OCI-LY7 (cell line): ENCODE measurements around the gene TRERF1. TPM values are rescaled to one million over a fixed set of nuclear protein-coding genes. Genes with fewer than 3 reads are reported as not detected.

ENCODE experiments used
- BruUV-seq: library from RNA; stranded (reverse); fragments of 400-500 nt; replicated peaks from 2 replicates; lab custom pipeline; 2021; lab: Mats Ljungman, UMichigan
- CTCF ChIA-PET: fragments of 300-600 bp; sonication (Branson Sonifier 250); formaldehyde crosslinking; loops from one replicate; lab custom pipeline; 2022; ENCODE audit warnings: antibody characterized with exemption; ENCODE audit not compliant: unreplicated experiment; lab: Charles Lee
- POLR2A ChIA-PET: fragments of 300-600 bp; sonication (Branson Sonifier 250); formaldehyde crosslinking; loops from one replicate; lab custom pipeline; 2022; ENCODE audit warnings: antibody characterized with exemption; lab: Charles Lee
- DNase-seq: peaks from one replicate; pipeline ENCODE4 v3.0.0-alpha.2; 2015; ENCODE audit warnings: low spot score
- H2AFZ ChIP-seq: fragments of 200-600 bp; sonication (generic), shearing (Covaris generic); 2 replicates; pipeline ENCODE4 v1.6.1; 2014; ENCODE audit warnings: mild to moderate bottlenecking, antibody characterized with exemption, low read length, moderate library complexity
- H3K27ac ChIP-seq: fragments of 200-600 bp; sonication (generic); 2 replicates; pipeline ENCODE4 v1.5.1; 2014; ENCODE audit warnings: mixed run types, low read depth, mild to moderate bottlenecking, moderate library complexity, low read length, inconsistent platforms; ENCODE audit not compliant: poor library complexity, severe bottlenecking
- H3K36me3 ChIP-seq: fragments of 200-600 bp; sonication (generic); 2 replicates; pipeline ENCODE4 v1.6.1; 2014; ENCODE audit warnings: mild to moderate bottlenecking, antibody characterized with exemption, low read length, moderate library complexity, mixed read lengths; ENCODE audit not compliant: insufficient read depth
- H3K4me1 ChIP-seq: fragments of 200-600 bp; sonication (generic); 2 replicates; pipeline ENCODE4 v1.5.1; 2014; ENCODE audit warnings: mild to moderate bottlenecking, low read length; ENCODE audit not compliant: insufficient read depth, poor library complexity, severe bottlenecking
- H3K4me2 ChIP-seq: fragments of 200-600 bp; sonication (generic); 2 replicates; pipeline ENCODE4 v1.6.1; 2014; ENCODE audit warnings: mild to moderate bottlenecking, low read length
- H3K4me3 ChIP-seq: fragments of 200-600 bp; sonication (generic); 2 replicates; pipeline ENCODE4 v1.5.1; 2014; ENCODE audit warnings: mild to moderate bottlenecking, low read depth, low read length; ENCODE audit not compliant: poor library complexity, severe bottlenecking
- H3K79me2 ChIP-seq: fragments of 200-600 bp; sonication (generic); 2 replicates; pipeline ENCODE4 v1.6.1; 2016; ENCODE audit warnings: low read depth, mild to moderate bottlenecking, low read length, moderate library complexity, mixed read lengths; ENCODE audit not compliant: insufficient read depth
- H3K9me2 ChIP-seq: fragments of 200-600 bp; sonication (generic); 2 replicates; pipeline ENCODE4 v1.6.1; 2016; ENCODE audit warnings: mild to moderate bottlenecking, low read length, mixed read lengths; ENCODE audit not compliant: insufficient read depth
- H3K9me3 ChIP-seq: fragments of 200-600 bp; sonication (generic); 2 replicates; pipeline ENCODE4 v1.6.1; 2014; ENCODE audit warnings: mild to moderate bottlenecking, mixed run types, low read length, mixed read lengths
- H4K20me1 ChIP-seq: fragments of 200-600 bp; sonication (generic); 2 replicates; pipeline ENCODE4 v1.6.1; 2014; ENCODE audit warnings: mild to moderate bottlenecking, antibody characterized with exemption, low read length, moderate library complexity, mixed read lengths; ENCODE audit not compliant: insufficient read depth
- EZH2phosphoT487 ChIP-seq: fragments of 200-600 bp; sonication (generic); IDR thresholded peaks from 2 replicates; pipeline ENCODE4 v1.6.1; 2018; ENCODE audit warnings: low read depth, borderline replicate concordance, mild to moderate bottlenecking, mixed run types, antibody characterized with exemption, low read length, moderate library complexity, mixed read lengths
- intact Hi-C: fragments of 100-400 bp; cut with micrococcal nuclease; formaldehyde crosslinking; loops from one replicate; pipeline ENCODE4 v1.10.0; 2022; ENCODE audit not compliant: unreplicated experiment
- total RNA-seq, 2 experiments: library from RNA; depleted of rRNA in 1 of 2; stranded (reverse); fragments of >200 nt in 1 of 2; shearing (Covaris generic) in 1 of 2; gene quantifications; 2 replicates each; pipeline ENCODE4 v1.2.3, GENCODE V29; 2014 to 2022
- TF ChIP-seq, protein P1 (sequence below): fragments of 200-600 bp; sonication (generic); conservative IDR thresholded peaks from 2 replicates; pipeline ENCODE4 v1.5.1; 2014; ENCODE audit warnings: mild to moderate bottlenecking, antibody characterized with exemption, low read length, moderate library complexity, mixed read lengths

The TRERF1 gene
- total RNA-seq, 2 experiments from 2014 or later = 5.7 to 12.9 TPM

DNA sequence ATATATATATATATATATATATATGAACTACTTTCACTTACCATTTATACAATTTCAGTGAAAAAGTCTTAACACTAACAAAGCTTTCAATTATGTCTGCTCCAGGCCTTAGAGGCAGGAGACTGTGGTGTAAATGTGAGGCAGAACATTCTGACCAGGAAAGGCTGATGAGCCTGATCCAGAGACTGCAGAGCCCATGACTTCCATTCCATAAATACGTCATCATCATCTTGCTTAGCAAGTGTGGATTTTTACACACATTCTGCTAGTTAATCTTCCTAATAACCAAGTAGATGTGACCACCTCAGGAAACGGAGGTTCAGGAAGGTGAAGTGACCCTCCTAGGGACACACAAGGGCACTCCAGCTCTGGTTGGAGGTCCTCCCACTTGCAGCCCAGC lies 14.9 kb downstream of the TRERF1 start:
- CTCF ChIA-PET = no interaction called here
- BruUV-seq = no TSS peak
- no peaks in the 10 kb centered on the region for H4K20me1 ChIP-seq
- H2AFZ ChIP-seq = no peak overlapping the region
- no peak overlapping the region for H3K4me2 ChIP-seq
- no peak overlapping the region for H3K27ac ChIP-seq
- no peaks in the 10 kb centered on the region for H3K4me1 ChIP-seq
- H3K4me3 ChIP-seq = no peak overlapping the region
- H3K9me3 ChIP-seq = peaks cover 16% of the 10 kb centered on the region
- DNase-seq = no peak
- no peak for TF ChIP-seq EZH2phosphoT487
- TF ChIP-seq, protein P1, sequence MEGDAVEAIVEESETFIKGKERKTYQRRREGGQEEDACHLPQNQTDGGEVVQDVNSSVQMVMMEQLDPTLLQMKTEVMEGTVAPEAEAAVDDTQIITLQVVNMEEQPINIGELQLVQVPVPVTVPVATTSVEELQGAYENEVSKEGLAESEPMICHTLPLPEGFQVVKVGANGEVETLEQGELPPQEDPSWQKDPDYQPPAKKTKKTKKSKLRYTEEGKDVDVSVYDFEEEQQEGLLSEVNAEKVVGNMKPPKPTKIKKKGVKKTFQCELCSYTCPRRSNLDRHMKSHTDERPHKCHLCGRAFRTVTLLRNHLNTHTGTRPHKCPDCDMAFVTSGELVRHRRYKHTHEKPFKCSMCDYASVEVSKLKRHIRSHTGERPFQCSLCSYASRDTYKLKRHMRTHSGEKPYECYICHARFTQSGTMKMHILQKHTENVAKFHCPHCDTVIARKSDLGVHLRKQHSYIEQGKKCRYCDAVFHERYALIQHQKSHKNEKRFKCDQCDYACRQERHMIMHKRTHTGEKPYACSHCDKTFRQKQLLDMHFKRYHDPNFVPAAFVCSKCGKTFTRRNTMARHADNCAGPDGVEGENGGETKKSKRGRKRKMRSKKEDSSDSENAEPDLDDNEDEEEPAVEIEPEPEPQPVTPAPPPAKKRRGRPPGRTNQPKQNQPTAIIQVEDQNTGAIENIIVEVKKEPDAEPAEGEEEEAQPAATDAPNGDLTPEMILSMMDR = no peak
- POLR2A ChIA-PET = interaction anchor here (1.3 kb wide), 1 partner anchor 12 kb away, joined by 5 read pairs; no protein-coding TSS in a partner anchor
- H3K9me2 ChIP-seq = no peaks in the 10 kb centered on the region
- peaks cover 29% of the 10 kb centered on the region for H3K36me3 ChIP-seq
- intact Hi-C loops = no loop called here
- H3K79me2 ChIP-seq = no peaks in the 10 kb centered on the region

DNA sequence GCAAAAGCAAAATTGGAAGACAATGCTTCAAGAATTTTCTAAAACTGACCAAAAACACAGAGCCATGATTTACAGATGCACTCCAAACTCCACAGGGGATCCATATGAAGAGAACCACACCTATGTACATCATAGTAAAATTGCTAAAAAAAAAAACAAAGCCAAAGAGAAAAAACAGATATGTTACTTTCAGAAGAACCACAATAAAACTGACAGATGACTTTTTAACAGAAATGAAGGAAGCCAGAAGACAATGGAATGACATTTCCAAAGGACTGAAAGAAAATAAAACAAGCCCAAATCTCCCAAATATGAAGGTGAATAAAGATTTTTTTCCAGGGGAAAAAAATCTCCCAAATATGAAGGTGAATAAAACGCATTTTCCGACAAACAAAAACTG lies 17.5 kb downstream of the TRERF1 start:
- no peak overlapping the region for H3K27ac ChIP-seq
- H3K4me1 ChIP-seq = no peaks in the 10 kb centered on the region
- TF ChIP-seq EZH2phosphoT487 = no peak
- TF ChIP-seq, protein P1 = no peak
- CTCF ChIA-PET = no interaction called here
- H3K4me3 ChIP-seq = no peak overlapping the region
- H3K79me2 ChIP-seq = no peaks in the 10 kb centered on the region
- H2AFZ ChIP-seq = no peak overlapping the region
- no TSS peak for BruUV-seq
- H3K9me2 ChIP-seq = no peaks in the 10 kb centered on the region
- H3K9me3 ChIP-seq = peaks cover 16% of the 10 kb centered on the region
- H4K20me1 ChIP-seq = no peaks in the 10 kb centered on the region
- POLR2A ChIA-PET = no interaction called here
- H3K36me3 ChIP-seq = peaks cover 37% of the 10 kb centered on the region
- DNase-seq = no peak
- H3K4me2 ChIP-seq = no peak overlapping the region
- intact Hi-C loops = no loop called here

DNA sequence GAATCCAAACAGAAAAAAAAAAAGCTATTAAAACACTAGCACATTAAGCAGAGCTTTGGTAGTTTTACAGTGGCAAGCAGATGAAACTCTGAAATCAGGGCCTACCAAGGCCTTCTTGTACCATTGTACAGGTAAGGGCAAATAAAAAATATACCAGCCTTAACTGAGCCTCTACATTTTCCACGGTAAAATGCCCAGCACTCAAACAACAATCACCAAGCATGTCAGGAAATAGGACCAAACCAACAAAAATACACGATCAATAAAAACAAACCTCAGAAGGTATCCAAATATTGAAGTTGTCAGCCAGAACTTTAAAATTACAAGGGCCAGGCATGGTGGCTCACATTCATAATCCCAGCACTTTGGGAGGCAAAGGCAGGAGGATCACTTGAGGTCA lies 18.3 kb downstream of the TRERF1 start:
- intact Hi-C loops = no loop called here
- POLR2A ChIA-PET = interaction anchor here (1.5 to 1.7 kb wide), 2 partner anchors 9 to 40 kb away, joined by 4 read pairs; no protein-coding TSS in a partner anchor
- H3K36me3 ChIP-seq = peaks cover 41% of the 10 kb centered on the region
- CTCF ChIA-PET = interaction anchor here (0.5 kb wide), 1 partner anchor 303 kb away, joined by 3 read pairs; no protein-coding TSS in a partner anchor
- no peak overlapping the region for H3K4me3 ChIP-seq
- no peak overlapping the region for H2AFZ ChIP-seq
- H3K27ac ChIP-seq = no peak overlapping the region
- peaks cover 3% of the 10 kb centered on the region for H3K4me1 ChIP-seq
- BruUV-seq = no TSS peak
- H3K79me2 ChIP-seq = no peaks in the 10 kb centered on the region
- H3K9me2 ChIP-seq = no peaks in the 10 kb centered on the region
- no peaks in the 10 kb centered on the region for H4K20me1 ChIP-seq
- TF ChIP-seq, protein P1 = no peak
- TF ChIP-seq EZH2phosphoT487 = no peak
- no peak overlapping the region for H3K4me2 ChIP-seq
- no peak for DNase-seq
- peaks cover 16% of the 10 kb centered on the region for H3K9me3 ChIP-seq
